IMR-90 (cell line): ENCODE data around the gene TLL1. TPM values are rescaled to one million over a fixed set of nuclear protein-coding genes. Genes with fewer than 3 reads are reported as not detected.

Experiments
- ATAC-seq: fragments of 200-7000 bp; cut with Tn5 transposase; 2 replicates; pipeline ENCODE4 v1.9.1; 2020; ENCODE audit warnings: low read depth, mild to moderate bottlenecking, moderate library complexity
- BruUV-seq: library from RNA; stranded (reverse); fragments of 400-500 nt; replicated peaks from 2 replicates; lab custom pipeline; 2021; lab: Mats Ljungman, UMichigan
- CTCF ChIA-PET: fragments of 300-600 bp; formaldehyde crosslinking; extraction: SDS; loops from one replicate; lab custom pipeline; 2021; ENCODE audit warnings: antibody characterized with exemption; lab: Yijun Ruan, JAX
- POLR2A ChIA-PET: fragments of 300-600 bp; sonication (Branson Sonifier 250); formaldehyde crosslinking; loops from one replicate; lab custom pipeline; 2022; ENCODE audit warnings: antibody characterized with exemption; ENCODE audit not compliant: unreplicated experiment; lab: Charles Lee
- DNase-seq: peaks from one replicate; pipeline ENCODE4 v3.0.0; 2013
- H2AFZ ChIP-seq: replicated peaks from 2 replicates; pipeline ENCODE3; 2013; ENCODE audit warnings: low read length, mild to moderate bottlenecking; ENCODE audit not compliant: poor library complexity
- H2AK5ac ChIP-seq: 2 replicates; pipeline ENCODE4 v1.6.1; 2013; ENCODE audit warnings: low read depth, low read length, inconsistent platforms
- H2AK9ac ChIP-seq: replicated peaks from 2 replicates; pipeline ENCODE3; 2013; ENCODE audit warnings: mild to moderate bottlenecking, low read depth, low read length, moderate library complexity; ENCODE audit not compliant: poor library complexity
- H2BK120ac ChIP-seq: 2 replicates; pipeline ENCODE4 v1.6.1; 2013; ENCODE audit warnings: low read depth, low read length, inconsistent platforms
- H2BK15ac ChIP-seq: 3 replicates; pipeline ENCODE4 v1.6.1; 2013; ENCODE audit warnings: low read depth, low read length, inconsistent platforms
- H2BK20ac ChIP-seq: 2 replicates; pipeline ENCODE4 v1.6.1; 2013; ENCODE audit warnings: low read depth, mild to moderate bottlenecking, inconsistent platforms, low read length, moderate library complexity
- H2BK5ac ChIP-seq: 2 replicates; pipeline ENCODE4 v1.6.1; 2013; ENCODE audit warnings: mild to moderate bottlenecking, low read depth, low read length, inconsistent platforms; ENCODE audit not compliant: poor library complexity, severe bottlenecking
- H3K14ac ChIP-seq: replicated peaks from 2 replicates; pipeline ENCODE4 v1.6.1; 2013; ENCODE audit warnings: low read depth, low read length, inconsistent platforms
- H3K18ac ChIP-seq: 2 replicates; pipeline ENCODE4 v1.6.1; 2013; ENCODE audit warnings: low read depth, low read length, control low read depth
- H3K23ac ChIP-seq: 2 replicates; pipeline ENCODE4 v1.6.1; 2013; ENCODE audit warnings: low read depth, low read length, inconsistent platforms
- H3K27ac ChIP-seq: 2 replicates; pipeline ENCODE4 v1.5.1; 2013; ENCODE audit warnings: mild to moderate bottlenecking, control low read depth, low read length; ENCODE audit not compliant: insufficient read depth
- H3K27me3 ChIP-seq: 2 replicates; pipeline ENCODE4 v1.6.1; 2013; ENCODE audit warnings: low read length; ENCODE audit not compliant: control insufficient read depth, insufficient read depth
- H3K36me3 ChIP-seq: 2 replicates; pipeline ENCODE4 v1.6.1; 2013; ENCODE audit warnings: low read length, mixed read lengths; ENCODE audit not compliant: control insufficient read depth, insufficient read depth
- H3K4ac ChIP-seq: 2 replicates; pipeline ENCODE4 v1.6.1; 2013; ENCODE audit warnings: low read depth, low read length, inconsistent platforms
- H3K4me1 ChIP-seq: 2 replicates; pipeline ENCODE4 v1.6.1; 2013; ENCODE audit warnings: low read length, mixed read lengths; ENCODE audit not compliant: control insufficient read depth, insufficient read depth
- H3K4me2 ChIP-seq: 2 replicates; pipeline ENCODE4 v1.6.1; 2013; ENCODE audit warnings: low read depth, mild to moderate bottlenecking, control low read depth, low read length, moderate library complexity
- H3K4me3 ChIP-seq: 2 replicates; pipeline ENCODE4 v1.5.1; 2013; ENCODE audit warnings: low read depth, mild to moderate bottlenecking, control low read depth, low read length, moderate library complexity; ENCODE audit not compliant: insufficient read depth
- H3K56ac ChIP-seq: 2 replicates; pipeline ENCODE4 v1.6.1; 2013; ENCODE audit warnings: low read length, inconsistent platforms; ENCODE audit not compliant: insufficient read depth; ENCODE audit errors: extremely low read depth
- H3K79me1 ChIP-seq, 2 experiments: 2 replicates each; pipeline ENCODE4 v1.6.1; 2013; ENCODE audit warnings: low read length in 2 of 2, inconsistent platforms in 1 of 2, low read depth in 1 of 2
- H3K9ac ChIP-seq: 2 replicates; pipeline ENCODE4 v1.6.1; 2013; ENCODE audit warnings: low read depth, low read length, control low read depth
- H3K9me1 ChIP-seq: 2 replicates; pipeline ENCODE4 v1.6.1; 2013; ENCODE audit warnings: low read length, inconsistent platforms; ENCODE audit not compliant: insufficient read depth
- H3K9me3 ChIP-seq: 2 replicates; pipeline ENCODE4 v1.6.1; 2013; ENCODE audit warnings: low read length; ENCODE audit not compliant: control insufficient read depth, insufficient read depth
- H4K20me1 ChIP-seq: 2 replicates; pipeline ENCODE4 v1.6.1; 2013; ENCODE audit warnings: low read length, inconsistent platforms; ENCODE audit not compliant: insufficient read depth
- H4K5ac ChIP-seq: 2 replicates; pipeline ENCODE4 v1.6.1; 2013; ENCODE audit warnings: mild to moderate bottlenecking, low read depth, low read length, control low read depth
- H4K8ac ChIP-seq, 2 experiments: 2 replicates each; pipeline ENCODE4 v1.6.1; 2013; ENCODE audit warnings: low read depth in 2 of 2, low read length in 2 of 2, control low read depth in 1 of 2, inconsistent platforms in 1 of 2
- H4K91ac ChIP-seq: 2 replicates; pipeline ENCODE4 v1.6.1; 2013; ENCODE audit warnings: low read depth, low read length, inconsistent platforms; ENCODE audit not compliant: insufficient read depth
- BHLHE40 ChIP-seq: fragments of 150-350 bp; IDR thresholded peaks from 2 replicates; pipeline ENCODE4 v1.6.1; 2016; ENCODE audit warnings: mild to moderate bottlenecking, low read depth, low read length
- CHD1 ChIP-seq: IDR thresholded peaks from 2 replicates; pipeline ENCODE4 v1.6.1; 2012; ENCODE audit warnings: low read depth, low read length, improper control_type of control experiment
- MAZ ChIP-seq: IDR thresholded peaks from 2 replicates; pipeline ENCODE4 v1.6.1; 2012; ENCODE audit warnings: low read depth, mild to moderate bottlenecking, low read length, improper control_type of control experiment, moderate library complexity, borderline replicate concordance
- NFE2L2 ChIP-seq: fragments of 150-350 bp; IDR thresholded peaks from 2 replicates; pipeline ENCODE4 v1.6.1; 2016; ENCODE audit warnings: low read depth, mild to moderate bottlenecking, low read length
- RFX5 ChIP-seq: IDR thresholded peaks from 2 replicates; pipeline ENCODE4 v1.8.0; 2012; ENCODE audit warnings: low read depth, mild to moderate bottlenecking, low read length, moderate library complexity
- WGBS, 2 experiments: methylation state at CpG; one replicate each; pipeline versions ENCODE4 v1.1.5 to v1.1.7; 2013; ENCODE audit warnings: missing lambda C conversion rate in 2 of 2; ENCODE audit not compliant: insufficient read length in 1 of 2; ENCODE audit errors: extremely low coverage in 2 of 2; 5-methylcytosine and 5-hydroxymethylcytosine counted together
- dilution Hi-C: fragments of 300-500 bp; cut with HindIII; formaldehyde crosslinking; loops from one replicate; pipeline ENCODE4 v1.14.3; 2018; ENCODE audit warnings: low sequenced_read_pairs; ENCODE audit not compliant: unreplicated experiment
- in situ Hi-C: fragments of 300-500 bp; cut with MboI; formaldehyde crosslinking; loops from 3 replicates; pipeline ENCODE4 v1.14.3; 2019; ENCODE audit warnings: low sequenced_read_pairs, inconsistent platforms, mixed read lengths
- intact Hi-C: fragments of 100-400 bp; cut with micrococcal nuclease; formaldehyde crosslinking; loops from 2 replicates; pipeline ENCODE4 v1.10.0; 2022
- polyA plus RNA-seq, 3 experiments: library from polyadenylated mRNA; depleted of rRNA; stranded (reverse); fragments of >200 nt; gene quantifications; 2 replicates each; pipeline ENCODE4 v1.2.3, GENCODE V29; 2012; ENCODE audit warnings: low replicate concordance in 1 of 3
- total RNA-seq: library from RNA; depleted of rRNA; stranded (reverse); fragments of >200 nt; gene quantifications from 2 replicates; pipeline ENCODE4 v1.2.3, GENCODE V29; 2012
- TF ChIP-seq, protein P1 (sequence below): fragments of 150-350 bp; IDR thresholded peaks from 2 replicates; pipeline ENCODE4 v1.6.1; 2016; ENCODE audit warnings: low read depth, mild to moderate bottlenecking, low read length, moderate library complexity, borderline replicate concordance
- TF ChIP-seq, protein P2 (sequence below): conservative IDR thresholded peaks from 2 replicates; pipeline ENCODE4 v1.5.1; 2012; ENCODE audit warnings: mild to moderate bottlenecking, low read depth, low read length, improper control_type of control experiment

TLL1 gene
- total and polyA plus RNA-seq, 2 of the 4 experiments (the other 2 are of a cell fraction), result not detected

DNA sequence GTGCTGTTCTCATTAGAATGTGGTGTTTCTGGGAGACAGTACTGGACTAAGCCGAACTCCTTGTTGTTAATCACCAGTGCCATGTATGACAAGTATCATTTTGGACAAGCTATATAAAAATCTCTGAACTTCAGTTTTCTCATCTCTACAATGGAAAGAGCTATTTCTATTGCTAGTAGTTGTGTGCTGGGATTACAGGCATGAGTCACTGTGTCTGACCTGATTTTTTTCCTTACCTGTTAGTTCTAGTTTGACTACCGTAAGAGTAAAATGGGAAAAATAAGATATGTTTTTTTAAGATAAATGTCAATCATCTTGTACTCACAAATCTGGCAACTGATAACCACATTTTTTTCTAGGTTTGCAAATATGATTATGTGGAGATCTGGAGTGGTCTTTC, 192.3 kb downstream of the TLL1 start:
- Histone ChIP-seq H3K9ac (no peak overlapping the region), H3K36me3 (no peaks in the 10 kb centered on the region), H3K27me3 (no peaks in the 10 kb centered on the region), H3K4ac (no peak overlapping the region), H3K18ac (no peak overlapping the region), H3K9me3 (no peaks in the 10 kb centered on the region), H3K23ac (no peak overlapping the region), H3K27ac (no peak overlapping the region), H2BK120ac (no peak overlapping the region), H2AFZ (no peak overlapping the region), H2BK20ac (no peak overlapping the region), H2BK5ac (no peak overlapping the region), H4K5ac (no peak overlapping the region), H3K4me2 (no peak overlapping the region), H2AK5ac (no peak overlapping the region), H3K56ac (no peak overlapping the region), H3K9me1 (no peaks in the 10 kb centered on the region), H2BK15ac (no peak overlapping the region), H3K4me1 (no peaks in the 10 kb centered on the region), H2AK9ac (no peak overlapping the region), H3K4me3 (no peak overlapping the region), H3K14ac (no peak overlapping the region), H4K20me1 (no peaks in the 10 kb centered on the region), H3K79me1 (no peaks in the 10 kb centered on the region), H4K8ac (no peak overlapping the region), H4K91ac (no peak overlapping the region)
- ATAC-seq (no peak), DNase-seq (no peak)
- no TSS peak for BruUV-seq
- ChIA-PET CTCF (no interaction called here), POLR2A (no interaction called here)
- TF ChIP-seq, protein P1, sequence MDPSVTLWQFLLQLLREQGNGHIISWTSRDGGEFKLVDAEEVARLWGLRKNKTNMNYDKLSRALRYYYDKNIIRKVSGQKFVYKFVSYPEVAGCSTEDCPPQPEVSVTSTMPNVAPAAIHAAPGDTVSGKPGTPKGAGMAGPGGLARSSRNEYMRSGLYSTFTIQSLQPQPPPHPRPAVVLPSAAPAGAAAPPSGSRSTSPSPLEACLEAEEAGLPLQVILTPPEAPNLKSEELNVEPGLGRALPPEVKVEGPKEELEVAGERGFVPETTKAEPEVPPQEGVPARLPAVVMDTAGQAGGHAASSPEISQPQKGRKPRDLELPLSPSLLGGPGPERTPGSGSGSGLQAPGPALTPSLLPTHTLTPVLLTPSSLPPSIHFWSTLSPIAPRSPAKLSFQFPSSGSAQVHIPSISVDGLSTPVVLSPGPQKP, result no peak
- TF ChIP-seq MAZ (no peak), CHD1 (no peak), BHLHE40 (no peak), NFE2L2 (no peak), RFX5 (no peak)
- TF ChIP-seq, protein P2, sequence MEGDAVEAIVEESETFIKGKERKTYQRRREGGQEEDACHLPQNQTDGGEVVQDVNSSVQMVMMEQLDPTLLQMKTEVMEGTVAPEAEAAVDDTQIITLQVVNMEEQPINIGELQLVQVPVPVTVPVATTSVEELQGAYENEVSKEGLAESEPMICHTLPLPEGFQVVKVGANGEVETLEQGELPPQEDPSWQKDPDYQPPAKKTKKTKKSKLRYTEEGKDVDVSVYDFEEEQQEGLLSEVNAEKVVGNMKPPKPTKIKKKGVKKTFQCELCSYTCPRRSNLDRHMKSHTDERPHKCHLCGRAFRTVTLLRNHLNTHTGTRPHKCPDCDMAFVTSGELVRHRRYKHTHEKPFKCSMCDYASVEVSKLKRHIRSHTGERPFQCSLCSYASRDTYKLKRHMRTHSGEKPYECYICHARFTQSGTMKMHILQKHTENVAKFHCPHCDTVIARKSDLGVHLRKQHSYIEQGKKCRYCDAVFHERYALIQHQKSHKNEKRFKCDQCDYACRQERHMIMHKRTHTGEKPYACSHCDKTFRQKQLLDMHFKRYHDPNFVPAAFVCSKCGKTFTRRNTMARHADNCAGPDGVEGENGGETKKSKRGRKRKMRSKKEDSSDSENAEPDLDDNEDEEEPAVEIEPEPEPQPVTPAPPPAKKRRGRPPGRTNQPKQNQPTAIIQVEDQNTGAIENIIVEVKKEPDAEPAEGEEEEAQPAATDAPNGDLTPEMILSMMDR, result no peak
- in situ Hi-C loops (no loop called here), intact Hi-C loops (no loop called here), dilution Hi-C loops (no loop called here)
- no CpG with 5 or more reads among the region's 2 CpGs for WGBS, 2 experiments
